GM12801 (cell line): ENCODE data around the gene GRID2.

Experiments
- TF ChIP-seq, protein P1 (sequence below): IDR thresholded peaks from one replicate; pipeline ENCODE4 v1.5.1; 2011; ENCODE audit warnings: control low read depth; ENCODE audit not compliant: insufficient read length; ENCODE audit errors: extremely low read depth

The GRID2 gene

DNA sequence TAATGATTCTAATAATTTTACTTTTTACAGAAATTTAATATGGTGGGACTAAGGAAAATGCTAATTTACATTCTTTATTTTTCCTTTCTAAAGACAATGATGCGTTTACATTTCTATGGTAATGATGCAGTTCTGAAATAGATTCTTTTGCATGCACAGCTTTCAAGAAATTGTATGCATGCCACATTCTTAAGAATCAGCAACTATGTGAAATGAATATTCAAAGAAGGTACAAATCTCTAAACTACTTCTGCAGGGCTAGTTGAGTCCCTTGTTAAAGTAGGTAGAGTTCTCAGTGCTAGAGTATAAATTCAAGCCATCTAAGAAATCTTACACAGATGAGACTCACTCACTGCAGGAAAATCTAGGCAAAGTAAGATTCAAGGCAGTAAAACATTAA lies 24.5 kb upstream of the GRID2 start:
- TF ChIP-seq, protein P1, sequence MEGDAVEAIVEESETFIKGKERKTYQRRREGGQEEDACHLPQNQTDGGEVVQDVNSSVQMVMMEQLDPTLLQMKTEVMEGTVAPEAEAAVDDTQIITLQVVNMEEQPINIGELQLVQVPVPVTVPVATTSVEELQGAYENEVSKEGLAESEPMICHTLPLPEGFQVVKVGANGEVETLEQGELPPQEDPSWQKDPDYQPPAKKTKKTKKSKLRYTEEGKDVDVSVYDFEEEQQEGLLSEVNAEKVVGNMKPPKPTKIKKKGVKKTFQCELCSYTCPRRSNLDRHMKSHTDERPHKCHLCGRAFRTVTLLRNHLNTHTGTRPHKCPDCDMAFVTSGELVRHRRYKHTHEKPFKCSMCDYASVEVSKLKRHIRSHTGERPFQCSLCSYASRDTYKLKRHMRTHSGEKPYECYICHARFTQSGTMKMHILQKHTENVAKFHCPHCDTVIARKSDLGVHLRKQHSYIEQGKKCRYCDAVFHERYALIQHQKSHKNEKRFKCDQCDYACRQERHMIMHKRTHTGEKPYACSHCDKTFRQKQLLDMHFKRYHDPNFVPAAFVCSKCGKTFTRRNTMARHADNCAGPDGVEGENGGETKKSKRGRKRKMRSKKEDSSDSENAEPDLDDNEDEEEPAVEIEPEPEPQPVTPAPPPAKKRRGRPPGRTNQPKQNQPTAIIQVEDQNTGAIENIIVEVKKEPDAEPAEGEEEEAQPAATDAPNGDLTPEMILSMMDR = no peak

DNA sequence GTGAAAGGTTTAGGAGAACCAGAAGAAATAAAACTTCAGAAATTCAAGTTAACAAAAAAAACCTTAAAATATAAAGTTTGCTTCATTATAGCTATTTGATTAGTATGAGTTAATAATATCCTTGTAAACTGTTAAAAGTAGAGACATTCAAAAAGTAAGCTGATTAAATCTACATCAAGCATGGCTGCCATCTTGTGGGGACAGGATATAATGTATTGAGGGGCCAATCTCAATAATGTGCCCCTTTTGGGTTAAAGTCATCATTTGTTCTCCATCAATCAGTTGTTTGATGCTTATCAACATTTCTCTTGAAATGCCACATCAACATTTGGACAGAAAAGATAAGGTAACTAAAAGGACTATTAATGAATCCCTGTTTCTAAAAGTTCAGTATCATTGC lies 4.6 kb upstream of the GRID2 start:
- TF ChIP-seq, protein P1 = no peak

DNA sequence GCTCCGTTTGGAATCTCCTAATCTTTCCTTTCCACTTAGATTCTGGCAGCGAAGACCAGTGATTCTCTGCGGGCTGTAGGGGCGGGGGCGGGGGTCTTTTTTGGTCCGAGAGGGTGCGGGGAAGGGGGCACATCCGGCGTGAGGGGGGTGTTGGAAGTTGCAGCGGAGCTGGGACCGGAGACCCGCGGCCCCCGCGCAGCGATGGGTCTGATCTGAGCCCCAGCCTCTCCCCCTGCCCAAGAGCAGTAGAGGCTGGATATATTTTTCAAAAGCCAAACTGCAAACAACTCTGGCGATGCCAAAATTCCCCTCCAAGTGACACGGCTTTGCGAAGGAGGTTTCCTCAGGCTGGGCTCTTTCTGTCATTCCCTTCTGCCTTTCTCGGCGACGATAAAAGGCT lies 355 bp downstream of the GRID2 start:
- TF ChIP-seq, protein P1 = no peak

DNA sequence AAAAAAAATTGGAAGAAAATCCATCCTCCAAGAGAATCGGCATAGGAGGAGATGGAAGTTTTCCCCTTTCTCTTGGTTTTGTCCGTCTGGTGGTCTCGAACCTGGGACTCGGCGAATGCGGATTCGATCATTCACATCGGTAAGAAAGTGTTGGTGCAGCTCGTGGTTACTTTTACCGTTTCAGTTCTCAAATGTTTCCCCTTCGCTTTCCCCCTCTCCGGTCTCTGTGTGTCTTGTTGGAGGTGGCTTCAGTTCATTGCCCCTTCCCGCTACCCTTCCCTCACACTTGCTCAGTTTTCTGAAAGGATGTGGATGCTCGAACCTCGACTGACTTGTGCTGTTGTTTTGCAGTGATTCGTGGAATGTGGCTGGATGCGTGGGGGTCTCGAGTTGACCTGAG lies 840 bp downstream of the GRID2 start:
- TF ChIP-seq, protein P1 = no peak

DNA sequence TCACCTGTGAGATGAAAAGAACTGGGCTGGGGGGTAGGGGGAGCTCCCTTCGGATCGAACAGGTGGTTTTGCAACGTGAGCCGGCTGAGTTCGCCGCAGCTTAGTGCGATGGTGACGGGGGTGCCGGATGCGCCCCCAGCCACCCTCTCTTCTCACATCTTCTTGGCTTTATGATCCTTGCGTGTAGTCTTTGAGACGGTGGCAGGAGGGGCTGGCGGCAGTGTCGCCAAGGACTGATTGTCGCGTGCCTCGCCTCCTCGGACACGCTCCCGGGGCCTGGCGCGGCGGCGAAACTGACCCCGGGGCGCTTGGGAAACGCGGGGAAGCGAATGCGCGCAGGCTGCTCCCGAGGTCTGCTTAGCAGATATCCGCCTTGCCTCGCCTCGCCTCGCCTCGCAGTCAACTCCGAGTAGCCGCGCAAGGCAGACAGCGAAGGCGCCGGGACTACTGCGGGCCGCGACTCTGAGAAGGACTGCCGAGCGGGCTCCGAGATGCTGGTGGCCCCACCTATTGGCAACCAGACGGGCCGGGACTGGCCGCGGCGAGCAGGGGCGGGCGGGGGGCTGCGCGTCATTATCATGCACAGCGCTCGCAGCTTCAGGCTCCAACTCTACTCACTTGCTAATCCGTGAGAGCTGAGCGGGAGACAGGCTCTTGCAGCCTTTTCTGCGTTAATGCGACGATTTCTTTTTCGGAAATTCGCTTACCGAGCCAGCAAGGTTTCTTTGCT lies 1.5 kb downstream of the GRID2 start:
- TF ChIP-seq, protein P1 = no peak

DNA sequence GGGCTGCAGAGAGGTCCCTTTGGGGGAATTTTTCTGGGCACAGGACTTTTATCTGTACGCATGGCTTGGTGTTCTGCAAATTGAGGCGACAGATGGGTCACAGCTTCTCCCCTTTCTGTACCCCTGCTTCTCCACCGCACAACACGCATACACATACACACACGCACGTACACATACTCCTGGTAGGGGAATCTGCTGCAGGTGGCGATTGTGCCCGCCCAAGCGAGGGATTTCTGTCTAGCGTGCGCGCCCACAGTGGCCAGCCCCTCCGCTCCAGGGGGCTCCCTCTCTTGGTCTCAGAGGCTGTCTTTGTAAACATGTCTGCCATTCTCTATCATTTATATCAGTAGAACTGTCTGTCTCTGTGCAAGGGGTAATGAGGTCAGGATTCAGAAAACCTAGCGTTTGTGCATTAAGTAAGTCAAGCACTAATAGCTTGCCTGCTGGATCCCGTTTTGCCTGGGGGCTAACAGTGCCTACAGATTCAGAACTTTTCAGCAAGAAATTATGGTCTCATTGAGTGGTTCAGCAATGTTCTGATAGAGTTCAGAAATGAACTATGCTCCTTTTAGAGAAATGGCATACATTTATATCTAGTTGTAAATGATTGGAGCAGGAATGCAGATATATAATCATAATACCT lies 2.2 kb downstream of the GRID2 start:
- TF ChIP-seq, protein P1 = no peak

DNA sequence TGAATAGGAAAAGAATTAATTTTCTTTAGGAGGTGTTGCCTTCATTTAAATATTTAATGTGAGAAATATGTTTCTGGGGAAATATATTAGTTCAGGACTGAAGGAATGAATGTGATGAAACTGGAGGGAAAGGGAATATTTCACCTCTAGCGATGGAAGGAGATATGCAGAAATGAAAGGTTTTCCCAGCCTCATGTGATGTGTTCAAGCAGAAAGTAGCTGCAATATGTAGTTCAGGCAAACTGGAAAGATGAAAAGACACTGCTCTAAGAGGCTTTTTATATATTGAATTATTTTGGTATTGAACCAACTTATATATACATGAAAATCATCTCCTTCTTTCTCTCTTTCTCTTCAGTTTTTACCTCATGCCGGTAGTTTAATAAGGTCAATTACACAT lies 3.4 kb downstream of the GRID2 start:
- TF ChIP-seq, protein P1 = no peak
